ENCODE results near the gene SIM2.

DNA sequence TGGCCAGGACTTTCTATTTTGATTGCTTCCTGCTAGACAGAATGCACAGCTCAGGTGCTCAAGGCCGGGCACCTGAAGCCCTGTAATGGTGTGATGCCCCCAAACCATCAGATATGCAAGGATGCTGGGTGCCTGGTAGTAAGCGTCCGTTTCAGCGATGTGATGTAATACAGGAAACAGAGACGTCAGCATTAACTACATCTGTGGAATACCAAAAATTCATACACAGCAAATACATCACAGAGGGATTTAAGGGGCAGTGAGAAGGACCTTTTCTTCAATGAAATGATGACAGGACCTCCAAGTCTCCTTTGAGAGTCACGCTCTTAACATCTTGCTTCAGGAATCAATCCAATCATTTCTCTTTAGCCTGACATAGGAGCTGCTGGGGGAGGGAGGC, 64.4 kb downstream of the SIM2 start:
- TF ChIP-seq, protein P1, sequence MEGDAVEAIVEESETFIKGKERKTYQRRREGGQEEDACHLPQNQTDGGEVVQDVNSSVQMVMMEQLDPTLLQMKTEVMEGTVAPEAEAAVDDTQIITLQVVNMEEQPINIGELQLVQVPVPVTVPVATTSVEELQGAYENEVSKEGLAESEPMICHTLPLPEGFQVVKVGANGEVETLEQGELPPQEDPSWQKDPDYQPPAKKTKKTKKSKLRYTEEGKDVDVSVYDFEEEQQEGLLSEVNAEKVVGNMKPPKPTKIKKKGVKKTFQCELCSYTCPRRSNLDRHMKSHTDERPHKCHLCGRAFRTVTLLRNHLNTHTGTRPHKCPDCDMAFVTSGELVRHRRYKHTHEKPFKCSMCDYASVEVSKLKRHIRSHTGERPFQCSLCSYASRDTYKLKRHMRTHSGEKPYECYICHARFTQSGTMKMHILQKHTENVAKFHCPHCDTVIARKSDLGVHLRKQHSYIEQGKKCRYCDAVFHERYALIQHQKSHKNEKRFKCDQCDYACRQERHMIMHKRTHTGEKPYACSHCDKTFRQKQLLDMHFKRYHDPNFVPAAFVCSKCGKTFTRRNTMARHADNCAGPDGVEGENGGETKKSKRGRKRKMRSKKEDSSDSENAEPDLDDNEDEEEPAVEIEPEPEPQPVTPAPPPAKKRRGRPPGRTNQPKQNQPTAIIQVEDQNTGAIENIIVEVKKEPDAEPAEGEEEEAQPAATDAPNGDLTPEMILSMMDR (IDR thresholded peaks at IDR 0.05) = no peak
- TF ChIP-seq EP300 (IDR thresholded peaks at IDR 0.05) = no peak

Data from gastroesophageal sphincter (tissue), 3 donors.